NT2/D1 (cell line): ENCODE data around the gene ATF7.

Source experiments
- SUZ12 ChIP-seq: IDR thresholded peaks from 2 replicates; pipeline ENCODE4 v1.6.1; 2011; ENCODE audit not compliant: insufficient read length, insufficient read depth; ENCODE audit errors: extremely low read depth
- YY1 ChIP-seq: IDR thresholded peaks from 2 replicates; pipeline ENCODE4 v1.6.1; 2011; ENCODE audit not compliant: insufficient read length, insufficient read depth
- ZNF274 ChIP-seq: IDR thresholded peaks from 2 replicates; pipeline ENCODE4 v1.6.1; 2011; ENCODE audit warnings: mild to moderate bottlenecking, low read depth, low read length

GRCh38 chr12:53645165-53645564 lies 19.0 kb upstream of the ATF7 start:
- no peak for TF ChIP-seq YY1
- no peak for TF ChIP-seq ZNF274
- no peak for TF ChIP-seq SUZ12
